GM21786 (cell line): Measurements from ENCODE around the gene CCNY.
"Not testable (repeated sequence)": the region's sequence is repeated elsewhere in the genome, so short reads cannot be mapped to it uniquely, and the experiment has no call there.

ENCODE experiments used
- ATAC-seq: cut with Tn5 transposase; IDR thresholded peaks from one replicate; pipeline ENCODE4 v1.9.1; 2021; ENCODE audit not compliant: unreplicated experiment

Gene CCNY

DNA sequence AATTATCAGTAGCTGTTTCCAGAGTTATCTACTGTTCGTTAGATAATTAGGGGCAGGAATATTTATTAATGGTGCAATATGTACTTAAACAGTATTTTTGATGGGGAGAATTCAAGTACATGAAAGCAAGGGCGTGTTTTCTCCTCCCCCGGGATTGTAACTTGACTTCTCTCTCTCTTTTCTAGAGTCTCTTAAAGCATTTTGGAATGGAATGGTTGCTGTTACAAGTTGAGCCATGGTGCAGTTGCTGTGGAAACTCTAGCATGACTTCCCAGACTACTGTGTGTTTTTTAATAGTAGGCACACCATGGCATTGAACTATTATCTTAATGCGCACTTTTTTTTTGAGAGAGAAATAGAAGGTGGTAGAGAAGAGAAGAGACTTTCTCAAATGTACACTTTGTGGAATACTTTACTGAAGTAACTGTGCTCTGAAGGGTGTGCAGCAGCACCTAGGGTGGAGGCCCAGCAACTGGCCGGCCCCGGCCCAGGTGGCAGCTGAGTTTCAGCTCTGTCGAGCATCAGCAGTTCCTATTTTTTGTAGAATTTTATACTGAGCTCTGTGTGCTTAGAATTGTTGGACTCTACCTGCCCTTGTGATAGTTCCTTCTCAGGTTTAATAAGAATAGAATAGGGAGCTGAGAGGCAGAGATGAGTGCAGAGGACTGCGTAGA lies 64.4 kb downstream of the CCNY start:
- ATAC-seq, result no peak

DNA sequence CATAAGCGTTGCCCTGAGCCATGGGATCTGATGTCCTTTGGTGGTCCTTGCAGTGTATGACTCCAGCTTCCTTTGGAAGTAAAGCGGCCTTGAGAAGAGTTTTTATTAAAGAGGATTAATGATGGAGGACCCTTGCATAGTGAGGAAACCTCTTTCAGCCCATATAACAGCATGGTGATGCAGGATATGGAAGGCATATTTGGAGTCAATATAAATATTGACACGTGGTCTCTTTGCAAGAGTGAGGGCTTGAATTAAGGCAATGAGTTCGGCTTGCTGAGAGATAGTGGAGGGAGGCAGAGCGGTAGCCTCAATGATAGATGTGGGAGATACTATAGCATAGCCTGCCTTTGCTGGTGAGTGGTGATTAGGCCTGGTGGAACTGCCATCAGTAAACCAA lies 67.2 kb downstream of the CCNY start:
- not testable (repeated sequence) for ATAC-seq

DNA sequence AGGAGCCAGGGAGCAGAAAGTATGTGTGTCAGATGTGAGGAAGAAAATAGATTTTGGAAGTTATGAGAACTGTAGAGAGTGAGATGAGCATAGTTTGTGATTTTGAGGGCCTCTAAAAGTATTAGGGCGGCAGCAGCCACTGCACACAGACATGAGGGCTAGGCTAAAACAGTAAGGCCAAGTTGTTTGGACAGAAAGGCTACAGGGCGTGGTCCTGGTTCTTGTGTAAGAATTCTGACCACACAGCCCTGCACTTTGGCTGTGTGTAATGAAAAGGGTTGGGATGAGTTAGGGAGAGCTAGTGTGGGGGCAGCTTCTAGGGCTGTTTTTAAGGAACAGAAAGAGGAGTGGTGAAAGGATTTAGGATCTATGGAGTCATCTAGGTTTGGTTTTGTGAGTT lies 67.8 kb downstream of the CCNY start:
- ATAC-seq, result not testable (repeated sequence)

DNA sequence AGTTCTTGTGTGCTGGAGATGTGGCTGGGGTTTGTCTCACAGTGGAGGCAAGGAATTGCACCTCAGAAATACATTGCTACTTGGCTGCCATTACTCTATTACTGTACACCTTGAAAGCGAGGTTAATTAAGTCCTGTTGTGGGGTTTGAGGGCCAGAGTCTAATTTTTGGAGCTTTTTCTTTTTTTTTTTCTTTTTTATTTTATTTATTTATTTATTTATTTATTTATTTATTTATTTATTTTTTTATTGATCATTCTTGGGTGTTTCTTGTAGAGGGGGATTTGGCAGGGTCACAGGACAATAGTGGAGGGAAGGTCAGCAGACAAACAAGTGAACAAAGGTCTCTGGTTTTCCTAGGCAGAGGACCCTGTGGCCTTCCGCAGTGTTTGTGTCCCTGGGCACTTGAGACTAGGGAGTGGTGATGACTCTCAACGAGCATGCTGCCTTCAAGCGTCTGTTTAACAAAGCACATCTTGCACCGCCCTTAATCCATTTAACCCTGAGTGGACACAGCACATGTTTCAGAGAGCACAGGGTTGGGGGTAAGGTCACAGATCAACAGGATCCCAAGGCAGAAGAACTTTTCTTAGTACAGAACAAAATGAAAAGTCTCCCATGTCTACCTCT lies 69.8 kb downstream of the CCNY start:
- ATAC-seq, result not testable (repeated sequence)

DNA sequence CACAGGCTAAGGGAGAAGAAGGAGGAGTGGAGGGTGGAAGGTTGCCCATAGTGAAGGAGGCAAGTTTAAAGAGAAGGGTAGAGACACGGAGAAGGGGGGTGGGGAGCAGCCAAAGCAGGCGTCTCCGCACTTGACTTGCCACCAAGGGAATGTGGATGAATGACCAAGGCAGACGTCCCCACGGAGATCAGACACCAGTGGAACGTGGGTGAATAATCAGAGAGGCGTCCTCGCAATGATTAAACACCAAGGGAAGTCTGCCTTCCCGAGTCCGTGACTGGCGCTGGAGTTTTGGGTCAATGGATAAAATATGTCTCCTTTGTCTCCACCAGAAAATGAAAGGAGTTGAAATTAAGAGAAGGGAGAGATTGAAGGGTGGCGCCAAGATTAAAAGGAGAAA lies 71.4 kb downstream of the CCNY start:
- not testable (repeated sequence) for ATAC-seq

DNA sequence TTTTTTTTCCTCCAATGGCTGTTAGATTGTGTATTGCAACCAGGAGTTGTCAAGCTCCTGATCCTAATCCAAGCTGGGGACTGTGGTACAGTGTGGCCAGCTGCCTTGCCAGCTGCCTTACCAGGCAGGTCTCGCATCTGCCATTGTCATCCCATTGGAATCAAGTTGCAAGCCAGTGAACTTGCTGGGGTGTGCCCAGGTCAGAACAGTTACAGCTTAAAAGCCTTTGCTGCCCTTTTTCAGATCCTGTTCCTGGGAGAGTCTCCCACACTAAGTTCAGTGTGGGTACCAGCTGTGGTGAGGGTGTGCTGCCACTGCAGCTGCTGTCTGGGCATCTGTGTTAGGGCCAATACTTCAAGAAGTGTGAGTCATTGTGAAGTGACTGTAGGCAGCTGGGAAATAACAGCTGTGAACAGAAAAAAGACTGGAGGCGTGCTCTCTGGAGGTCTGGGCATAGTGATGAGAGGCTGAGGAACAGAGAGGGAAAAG lies 72.8 kb downstream of the CCNY start:
- ATAC-seq, result peak; percentile 79

DNA sequence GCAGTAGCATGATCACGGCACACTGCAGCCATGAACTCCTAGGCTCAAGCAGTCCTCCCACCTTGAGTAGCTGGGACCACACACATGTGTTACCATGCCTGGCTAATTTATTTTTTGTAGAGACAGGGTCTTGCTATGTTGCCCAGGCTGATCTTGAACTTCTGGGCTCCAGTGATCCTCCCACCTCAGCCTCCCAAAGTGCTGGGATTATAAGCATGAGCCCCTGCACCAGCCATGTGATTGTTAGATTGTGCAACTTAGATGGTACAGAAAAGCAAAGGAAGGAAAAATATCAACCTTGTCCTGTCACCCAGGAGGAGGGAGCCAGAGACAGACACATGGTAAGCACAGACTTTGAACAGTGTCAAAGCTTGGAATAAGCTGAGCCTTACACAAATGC lies 73.5 kb downstream of the CCNY start:
- no peak for ATAC-seq

DNA sequence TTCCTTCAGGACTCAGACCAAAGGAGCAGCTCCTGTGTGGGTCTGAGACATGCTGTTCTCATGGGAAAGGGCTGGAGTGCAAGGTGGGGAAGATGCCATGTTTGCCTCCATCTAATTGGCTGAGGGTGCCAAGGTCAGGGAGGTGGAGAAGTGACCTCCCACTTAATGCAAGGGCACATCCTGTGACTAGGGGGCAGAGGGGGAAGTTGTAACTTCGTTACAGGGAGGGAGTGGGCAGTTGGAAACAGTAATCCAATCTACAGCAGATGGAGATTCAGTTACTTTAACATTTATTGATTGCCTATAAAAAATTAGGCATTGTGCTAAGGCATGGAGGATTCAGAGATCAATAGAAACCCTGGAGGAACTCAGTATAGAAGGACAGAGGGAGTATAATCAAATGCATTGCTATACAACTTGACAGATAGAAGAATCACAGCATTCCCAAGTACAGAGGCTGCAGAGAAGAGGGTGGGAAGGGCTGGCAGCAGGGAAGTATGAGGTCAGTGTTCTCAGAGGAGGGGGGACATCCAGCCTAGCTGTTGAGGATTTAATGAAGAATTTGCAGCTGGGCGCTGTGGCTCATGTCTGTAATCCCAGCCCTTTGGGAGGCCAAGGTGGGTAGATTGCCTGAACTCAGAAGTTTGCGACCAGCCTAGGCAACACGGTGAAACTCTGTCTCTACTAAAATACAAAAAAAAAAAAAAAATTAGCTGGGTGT lies 75.9 kb downstream of the CCNY start:
- ATAC-seq, result no peak

DNA sequence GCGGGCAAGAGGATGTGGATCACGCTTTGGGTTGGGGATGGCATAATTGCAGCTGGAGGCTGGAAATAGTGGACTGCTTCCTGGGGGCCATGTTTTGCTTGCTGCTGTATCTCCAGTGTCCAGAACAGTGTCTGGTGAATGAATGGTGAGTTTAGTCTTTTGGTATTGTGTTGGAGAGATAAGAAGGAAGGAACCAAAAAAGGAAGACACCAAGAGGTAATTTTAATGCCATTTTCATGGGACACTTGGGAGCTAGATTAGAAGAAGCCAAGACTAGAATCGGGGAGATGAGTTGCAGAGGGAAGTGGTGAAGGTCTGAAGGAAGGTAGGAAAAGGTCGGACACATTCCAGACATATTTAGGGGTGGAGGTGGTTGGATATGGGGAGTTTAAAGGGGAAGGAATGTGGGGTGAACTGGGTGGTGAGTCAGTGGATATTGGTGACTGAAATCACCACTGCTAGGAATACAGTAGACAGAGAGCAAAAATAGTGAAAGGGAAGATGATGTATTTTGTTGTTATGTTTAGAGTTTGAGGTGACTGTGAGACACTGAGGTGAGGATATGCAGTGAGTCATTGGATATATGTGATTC lies 76.7 kb downstream of the CCNY start:
- no peak for ATAC-seq

DNA sequence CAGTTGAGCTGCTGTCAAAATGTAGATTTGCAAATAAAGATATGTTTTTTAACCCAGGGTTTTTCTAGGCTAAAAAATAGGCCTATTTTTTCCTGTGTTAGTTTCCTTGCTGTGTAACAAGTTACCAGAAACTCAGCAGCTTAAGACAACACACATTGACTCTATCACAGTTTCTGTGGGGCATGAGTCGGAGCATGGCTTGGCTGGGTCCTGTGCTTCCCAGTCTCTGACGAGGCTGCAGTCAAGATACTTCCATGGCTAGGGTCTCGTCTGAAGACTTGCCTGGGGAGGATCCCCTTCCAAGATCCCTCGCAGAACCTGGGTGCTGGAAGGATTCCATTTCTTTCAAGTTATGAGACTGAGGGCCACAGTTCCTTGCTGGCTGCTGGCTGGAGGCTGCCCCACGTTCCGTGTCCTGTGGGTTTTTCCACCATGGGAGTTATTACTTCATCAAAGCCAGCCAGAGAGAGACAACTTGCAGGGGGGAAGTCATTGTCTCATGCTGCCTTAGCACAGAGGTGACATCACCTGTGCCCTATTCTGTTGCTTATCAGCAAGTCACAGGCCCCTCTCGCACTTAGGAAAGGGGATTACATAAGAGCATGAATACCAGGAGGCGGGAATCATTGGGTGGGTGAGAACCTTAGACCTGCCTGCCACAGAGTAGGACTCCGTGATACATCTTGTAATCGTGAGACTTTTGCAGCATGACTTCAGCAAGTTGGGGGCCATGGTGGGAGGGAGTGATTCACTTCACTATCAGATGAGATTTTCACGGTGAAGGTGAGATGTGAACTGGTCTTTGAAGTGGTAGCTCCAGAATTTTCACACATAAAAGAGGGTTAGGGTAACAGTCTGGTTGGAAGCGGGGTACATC lies 77.9 kb downstream of the CCNY start:
- no peak for ATAC-seq

DNA sequence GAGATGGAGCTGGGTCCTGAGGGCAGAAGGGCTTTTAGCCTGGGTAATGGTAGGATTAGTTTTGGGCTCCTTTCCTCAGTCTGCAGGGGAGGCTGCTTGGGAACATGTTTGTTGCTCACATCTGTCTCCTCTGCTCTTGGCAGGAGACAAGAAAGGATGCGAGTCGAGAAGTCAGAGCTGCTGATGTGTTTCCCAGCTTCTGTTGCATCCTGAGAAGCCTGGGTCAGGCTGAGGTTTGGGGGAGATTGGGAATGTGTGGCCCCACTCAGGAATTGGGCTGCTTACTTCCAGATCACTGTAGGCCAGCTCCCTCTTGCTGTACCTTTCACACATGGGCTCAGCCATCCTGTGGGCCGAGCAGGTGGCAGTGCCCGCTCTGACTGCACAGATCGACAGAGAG lies 79.2 kb downstream of the CCNY start:
- ATAC-seq, result no peak

DNA sequence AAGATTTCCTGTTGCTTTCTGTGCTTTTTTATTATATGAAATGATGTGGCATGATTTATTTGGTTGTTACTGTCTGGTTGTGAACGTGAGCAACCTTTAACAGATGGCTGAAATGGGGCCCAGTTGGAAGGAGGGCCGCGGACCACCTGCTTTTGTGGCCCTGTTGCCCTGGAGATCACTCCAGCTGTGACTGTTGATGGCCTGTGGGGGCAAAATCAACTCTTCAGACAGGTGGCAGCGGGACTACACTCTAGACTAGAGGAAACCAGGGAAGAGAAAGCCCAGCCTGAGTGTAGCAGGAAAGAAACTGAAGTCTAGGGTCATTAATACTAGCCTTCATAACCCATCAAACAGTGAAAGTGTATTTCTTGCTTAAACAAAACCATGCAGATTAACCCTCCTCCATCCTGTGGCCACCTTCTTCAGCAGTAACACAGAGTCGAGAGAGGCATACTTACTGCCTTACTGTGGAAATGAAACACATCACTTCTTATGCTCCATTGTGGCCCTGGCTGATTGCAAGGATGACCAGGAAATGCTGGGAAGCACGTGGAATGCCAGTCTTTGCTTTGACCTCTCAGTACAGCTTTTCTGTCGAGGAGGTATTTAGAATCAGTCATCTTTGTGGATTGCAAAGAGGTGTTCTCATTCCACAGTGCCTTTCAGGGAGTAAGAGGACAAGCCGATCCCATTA lies 80.5 kb downstream of the CCNY start:
- no peak for ATAC-seq

DNA sequence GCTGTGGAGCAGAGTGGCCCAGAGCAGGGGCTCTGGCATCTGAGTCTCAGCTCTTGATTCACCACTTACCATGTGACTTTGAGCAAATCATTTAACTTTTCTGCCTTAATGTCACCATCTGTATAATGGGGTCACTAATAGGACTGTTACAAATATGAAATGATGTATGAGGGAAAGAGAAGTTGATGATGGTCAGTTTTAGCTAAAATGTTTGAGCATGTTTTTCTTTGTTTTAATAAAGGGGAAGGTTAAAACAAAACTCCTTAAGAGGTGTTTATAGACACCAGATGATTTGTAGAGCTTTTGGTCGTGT lies 81.0 kb downstream of the CCNY start:
- no peak for ATAC-seq

DNA sequence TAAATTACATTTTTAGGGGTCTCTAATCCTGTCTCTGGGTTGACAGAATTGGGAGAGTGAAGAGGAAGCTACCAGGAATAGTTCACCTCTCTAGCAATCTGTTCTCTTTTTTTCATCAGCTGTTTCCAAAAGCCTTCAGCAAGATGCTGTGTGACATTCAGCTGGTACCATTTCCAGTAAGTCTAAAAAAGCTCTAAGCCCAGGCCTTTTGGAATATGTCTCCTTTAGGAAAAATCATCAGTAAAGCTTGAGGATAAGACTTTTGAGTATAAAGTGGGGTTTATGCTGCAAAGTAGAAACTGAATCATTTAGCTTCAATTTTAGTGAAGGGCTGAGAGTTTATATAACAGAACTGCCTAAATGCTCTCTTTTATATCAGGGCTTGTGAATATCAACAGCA lies 81.5 kb downstream of the CCNY start:
- no peak for ATAC-seq

DNA sequence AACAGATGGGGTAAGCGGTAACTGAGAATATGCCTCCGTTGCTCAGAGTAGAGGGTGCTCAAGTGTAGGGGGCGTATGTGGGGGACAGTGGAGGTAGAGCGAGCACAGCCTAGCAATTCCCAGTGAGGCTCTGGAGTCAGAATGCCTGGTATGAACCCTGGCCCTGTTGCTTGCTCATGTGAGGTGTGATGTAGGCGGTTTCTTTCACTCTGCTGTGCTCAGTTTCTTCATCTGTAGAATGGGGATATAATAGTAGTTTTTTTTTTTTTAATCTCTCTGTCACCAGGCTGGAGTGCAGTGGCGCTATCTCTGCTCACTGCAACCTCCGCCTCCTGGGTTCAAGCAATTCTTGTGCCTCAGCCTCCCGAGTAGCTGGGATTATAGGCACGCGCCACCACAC lies 82.3 kb downstream of the CCNY start:
- not testable (repeated sequence) for ATAC-seq

DNA sequence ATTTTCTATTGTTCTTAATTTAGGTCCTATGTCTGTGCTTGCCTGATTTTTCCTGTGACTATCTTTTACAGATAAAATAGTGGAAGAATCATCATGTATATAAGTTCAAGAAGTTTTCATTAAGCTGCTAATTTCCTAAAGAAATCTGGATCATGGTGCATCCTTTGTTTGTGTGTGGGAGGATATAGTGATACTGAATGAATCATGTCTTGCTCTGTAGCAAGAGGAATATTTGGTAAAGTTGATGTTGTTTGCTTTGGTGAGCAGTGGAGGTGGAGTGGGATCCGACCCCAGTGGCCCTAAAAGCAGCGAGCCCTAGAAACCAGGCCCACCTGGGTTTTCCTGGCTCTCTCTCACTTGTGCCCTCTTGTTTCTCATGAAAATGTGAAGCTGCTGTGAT lies 83.7 kb downstream of the CCNY start:
- ATAC-seq, result no peak

DNA sequence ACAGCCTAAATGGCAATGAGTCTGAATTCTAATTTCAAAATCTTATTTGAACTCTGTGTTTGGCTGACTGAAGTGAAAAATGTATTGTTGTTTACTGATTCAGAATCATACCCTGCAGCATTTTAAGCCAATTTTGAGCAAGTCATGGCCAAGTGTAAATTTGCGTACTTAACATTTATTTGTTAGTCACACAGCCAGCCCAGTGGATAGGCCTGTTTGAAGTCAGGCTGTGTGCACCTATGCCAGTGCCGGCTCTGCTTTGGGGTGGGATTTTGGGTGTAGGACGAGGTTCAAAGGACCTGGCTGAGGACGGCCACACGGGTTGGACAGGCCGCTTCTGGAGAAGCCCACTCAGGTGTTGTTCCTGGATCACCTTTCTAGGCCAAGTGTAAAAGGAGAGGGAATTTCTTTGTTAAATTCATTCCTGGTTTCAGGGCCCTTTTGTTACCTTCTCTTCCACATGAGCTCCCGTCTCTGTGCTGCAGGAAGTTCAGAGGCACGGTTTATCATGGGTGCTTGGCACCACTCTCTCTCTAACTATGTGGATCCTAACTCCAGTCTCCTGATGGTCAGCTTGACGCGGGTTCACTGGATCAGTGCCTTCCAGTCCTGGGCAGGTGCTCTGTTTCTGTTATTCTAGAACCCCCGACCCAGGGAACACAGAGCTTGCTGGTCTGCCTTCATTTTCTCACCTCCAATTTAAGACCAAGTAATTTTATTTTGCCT lies 84.7 kb downstream of the CCNY start:
- no peak for ATAC-seq

DNA sequence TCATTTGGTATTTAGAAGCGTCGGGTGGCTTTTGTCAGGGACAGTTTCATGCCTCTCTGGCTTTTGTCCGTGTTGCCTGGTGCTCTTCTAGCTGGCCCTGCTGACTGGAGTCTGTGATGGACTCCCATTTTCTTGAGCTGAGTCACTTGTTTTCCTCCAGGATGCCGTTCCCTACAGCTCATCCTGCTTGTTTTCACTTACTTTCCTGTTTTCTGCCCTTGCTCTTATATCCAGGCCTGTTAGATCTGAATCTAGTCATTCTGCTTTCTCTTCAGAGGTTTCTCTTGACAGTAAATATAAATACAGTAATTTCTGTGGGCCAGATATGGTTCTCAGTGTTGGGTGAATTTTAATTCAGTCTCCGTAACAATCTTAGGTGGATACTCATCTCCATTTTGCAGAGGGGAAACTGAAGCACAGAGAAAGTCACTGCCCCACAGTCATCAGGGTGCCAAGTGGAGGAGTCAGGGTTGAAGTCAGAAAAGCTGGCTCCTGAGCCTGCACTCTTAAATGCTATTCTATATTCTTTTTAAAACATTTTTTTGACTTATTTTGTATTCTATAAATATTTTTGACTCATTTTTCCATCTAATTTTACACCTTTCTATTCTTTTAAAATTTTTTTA lies 85.4 kb downstream of the CCNY start:
- no peak for ATAC-seq

DNA sequence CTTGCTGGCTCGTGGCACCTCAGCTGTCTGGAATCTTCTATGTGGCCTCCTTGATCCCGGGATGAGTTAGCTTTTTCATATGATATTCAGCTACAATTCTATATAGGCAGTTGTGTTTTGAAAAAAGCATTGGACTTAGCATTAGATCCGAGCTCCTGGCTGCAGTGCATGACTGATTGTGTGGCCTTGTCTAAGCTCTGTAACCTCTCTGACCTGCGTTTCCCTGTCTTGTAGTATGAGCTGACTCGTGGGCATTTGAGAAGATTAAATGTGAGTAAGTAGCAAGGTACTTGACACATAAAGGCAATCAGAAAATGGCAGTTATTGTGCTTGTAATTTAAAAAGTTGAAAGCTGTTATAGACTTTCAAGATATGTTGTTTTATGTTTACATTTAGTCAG lies 85.9 kb downstream of the CCNY start:
- no peak for ATAC-seq
